GM18861 (cell line): ENCODE results near the gene SLC9A7.
A peak's percentile ranks its signal among the peaks of the same experiment; 100 is the strongest.
"Not testable (repeated sequence)": the region's sequence is repeated elsewhere in the genome, so short reads cannot be mapped to it uniquely, and the experiment has no call there.

Experiments used
- ATAC-seq: cut with Tn5 transposase; IDR thresholded peaks from one replicate; pipeline ENCODE4 v1.9.1; 2021; ENCODE audit not compliant: unreplicated experiment

SLC9A7 gene

GRCh38 chrX:46754586-46755061, 4.3 kb downstream of the SLC9A7 start:
- ATAC-seq = no peak

- no peak for ATAC-seq
These were observed 4.9 kb downstream of the SLC9A7 start for GRCh38 chrX:46754036-46754435.

GRCh38 chrX:46750889-46751288, 8.0 kb downstream of the SLC9A7 start:
- no peak for ATAC-seq

GRCh38 chrX:46744009-46744408, 14.9 kb downstream of the SLC9A7 start:
- no peak for ATAC-seq

GRCh38 chrX:46743046-46743445, 15.9 kb downstream of the SLC9A7 start:
- no peak for ATAC-seq

- no peak for ATAC-seq
These were observed 19.2 kb downstream of the SLC9A7 start for GRCh38 chrX:46739736-46740135.

- no peak for ATAC-seq
These were observed 21.5 kb downstream of the SLC9A7 start for GRCh38 chrX:46737462-46737861.

- ATAC-seq = no peak
These were observed 21.9 kb downstream of the SLC9A7 start for GRCh38 chrX:46737041-46737440.

GRCh38 chrX:46735622-46736021, 23.3 kb downstream of the SLC9A7 start:
- ATAC-seq = no peak

GRCh38 chrX:46733226-46733625, 25.7 kb downstream of the SLC9A7 start:
- no peak for ATAC-seq

GRCh38 chrX:46730765-46731164, 28.2 kb downstream of the SLC9A7 start:
- ATAC-seq = no peak

GRCh38 chrX:46727441-46727840, 31.5 kb downstream of the SLC9A7 start:
- ATAC-seq = no peak

- ATAC-seq = not testable (repeated sequence)
These were observed 35.4 kb downstream of the SLC9A7 start for GRCh38 chrX:46723569-46723927.

GRCh38 chrX:46722742-46723568, 36.0 kb downstream of the SLC9A7 start:
- ATAC-seq = no peak

- no peak for ATAC-seq
These were observed 42.1 kb downstream of the SLC9A7 start for GRCh38 chrX:46716796-46717195.

- no peak for ATAC-seq
These were observed 42.9 kb downstream of the SLC9A7 start for GRCh38 chrX:46715997-46716396.

- no peak for ATAC-seq
These were observed 43.4 kb downstream of the SLC9A7 start for GRCh38 chrX:46715530-46715929.

GRCh38 chrX:46713672-46714490, 45.0 kb downstream of the SLC9A7 start:
- ATAC-seq = peak; percentile 60

GRCh38 chrX:46712764-46713163, 46.2 kb downstream of the SLC9A7 start:
- no peak for ATAC-seq

GRCh38 chrX:46710927-46711623, 47.8 kb downstream of the SLC9A7 start:
- no peak for ATAC-seq

GRCh38 chrX:46710425-46710824, 48.5 kb downstream of the SLC9A7 start:
- ATAC-seq = no peak
